ENCODE measurements around the gene PDZD8. TPM values are rescaled to one million over a fixed set of nuclear protein-coding genes. Genes with fewer than 3 reads are reported as not detected.

The PDZD8 gene
- total RNA-seq, 1 donor from 2014 or later, result 27.0 TPM

GRCh38 chr10:117262903-117263293, 112.3 kb downstream of the PDZD8 start:
- H3K27me3 ChIP-seq, result no peaks in the 10 kb centered on the region
- intact Hi-C loops (cut with DNase I), result no loop called here

GRCh38 chr10:117262291-117262902, 112.8 kb downstream of the PDZD8 start:
- H3K4me3 ChIP-seq, result no peak overlapping the region
- intact Hi-C loops (cut with DNase I), result no loop called here
- DNase-seq (ENCODE audit: extremely low spot score in 2 of 2), result peak in 1 of 2 donors; percentile 82
- no peaks in the 10 kb centered on the region for H3K27me3 ChIP-seq
- no peaks in the 10 kb centered on the region for H3K36me3 ChIP-seq
- peak overlapping the region; percentile 53 for H3K27ac ChIP-seq
- no peaks in the 10 kb centered on the region for H3K9me3 ChIP-seq
- no peaks in the 10 kb centered on the region for H3K4me1 ChIP-seq
- TF ChIP-seq CTCF (IDR thresholded peaks at IDR 0.05) (no peak), POLR2AphosphoS5 (IDR thresholded peaks at IDR 0.05; ENCODE audit: insufficient read depth in 1 of 2, low read depth in 1 of 2) (no peak), POLR2A (IDR thresholded peaks at IDR 0.05) (no peak)

More at GRCh38 chr10:117262903-117263293, 112.3 kb downstream of the PDZD8 start:
- no peaks in the 10 kb centered on the region for H3K36me3 ChIP-seq
- H3K9me3 ChIP-seq, result no peaks in the 10 kb centered on the region
- peak overlapping the region; percentile 53 for H3K27ac ChIP-seq
- TF ChIP-seq POLR2AphosphoS5 (IDR thresholded peaks at IDR 0.05; ENCODE audit: insufficient read depth in 1 of 2, low read depth in 1 of 2), result no peak
- TF ChIP-seq CTCF (IDR thresholded peaks at IDR 0.05), result no peak
- TF ChIP-seq POLR2A (IDR thresholded peaks at IDR 0.05), result no peak
- no peaks in the 10 kb centered on the region for H3K4me1 ChIP-seq
- DNase-seq (ENCODE audit: extremely low spot score in 2 of 2), result peak in 1 of 2 donors; percentile 44
- no peak overlapping the region for H3K4me3 ChIP-seq

GRCh38 chr10:117261501-117261900, 113.7 kb downstream of the PDZD8 start:
- intact Hi-C loops (cut with DNase I), result no loop called here
- Histone ChIP-seq H3K27ac (peak overlapping the region; percentile 53), H3K36me3 (no peaks in the 10 kb centered on the region), H3K27me3 (no peaks in the 10 kb centered on the region), H3K9me3 (no peaks in the 10 kb centered on the region), H3K4me1 (no peaks in the 10 kb centered on the region), H3K4me3 (no peak overlapping the region)
- peak in 1 of 2 donors; percentile 62 for DNase-seq (ENCODE audit: extremely low spot score in 2 of 2)
- TF ChIP-seq POLR2AphosphoS5 (IDR thresholded peaks at IDR 0.05; ENCODE audit: insufficient read depth in 1 of 2, low read depth in 1 of 2), result no peak
- no peak for TF ChIP-seq POLR2A (IDR thresholded peaks at IDR 0.05)
- no peak for TF ChIP-seq CTCF (IDR thresholded peaks at IDR 0.05)

- Histone ChIP-seq H3K27me3 (no peaks in the 10 kb centered on the region), H3K36me3 (no peaks in the 10 kb centered on the region), H3K9me3 (no peaks in the 10 kb centered on the region), H3K4me3 (no peak overlapping the region), H3K4me1 (no peaks in the 10 kb centered on the region), H3K27ac (peak overlapping the region; percentile 53)
- peak in 1 of 2 donors; percentile 62 for DNase-seq (ENCODE audit: extremely low spot score in 2 of 2)
- intact Hi-C loops (cut with DNase I), result no loop called here
- no peak for TF ChIP-seq POLR2A (IDR thresholded peaks at IDR 0.05)
- TF ChIP-seq CTCF (IDR thresholded peaks at IDR 0.05), result no peak
- TF ChIP-seq POLR2AphosphoS5 (IDR thresholded peaks at IDR 0.05; ENCODE audit: insufficient read depth in 1 of 2, low read depth in 1 of 2), result no peak
Measured at GRCh38 chr10:117260084-117260483, 115.2 kb downstream of the PDZD8 start.

- Histone ChIP-seq H3K36me3 (no peaks in the 10 kb centered on the region), H3K27me3 (no peaks in the 10 kb centered on the region), H3K4me3 (no peak overlapping the region), H3K4me1 (no peaks in the 10 kb centered on the region), H3K9me3 (no peaks in the 10 kb centered on the region), H3K27ac (peak overlapping the region; percentile 53)
- intact Hi-C loops (cut with DNase I), result no loop called here
- DNase-seq (ENCODE audit: extremely low spot score in 2 of 2), result peak in 1 of 2 donors; percentile 42
- TF ChIP-seq POLR2AphosphoS5 (IDR thresholded peaks at IDR 0.05; ENCODE audit: insufficient read depth in 1 of 2, low read depth in 1 of 2) (no peak), POLR2A (IDR thresholded peaks at IDR 0.05) (no peak), CTCF (IDR thresholded peaks at IDR 0.05) (no peak)
Measured at GRCh38 chr10:117259279-117259678, 116.0 kb downstream of the PDZD8 start.
